Cardiac fibroblast (primary cell): ENCODE measurements around the gene GMCL2.
A peak's percentile ranks its signal among the peaks of the same experiment; 100 is the strongest.

Experiments used
- DNase-seq, 2 donors: peaks; one replicate each; pipeline versions ENCODE4 v3.0.0 to v3.0.0-alpha.2; 2010; ENCODE audit warnings: low read depth in 2 of 2
- H3K4me3 ChIP-seq, 2 donors: replicated peaks in 1 of 2; 1 replicate in 1 of 2; 2 replicates in 1 of 2; pipeline ENCODE4 v1.5.1; 2011; ENCODE audit warnings: low read depth in 2 of 2, low read length in 2 of 2, mild to moderate bottlenecking in 2 of 2, moderate library complexity in 1 of 2
- TF ChIP-seq, protein P1 (sequence below): IDR thresholded peaks from one replicate; pipeline ENCODE4 v1.5.1; 2011; ENCODE audit warnings: low read depth, mild to moderate bottlenecking, low read length, inconsistent platforms

The GMCL2 gene

DNA sequence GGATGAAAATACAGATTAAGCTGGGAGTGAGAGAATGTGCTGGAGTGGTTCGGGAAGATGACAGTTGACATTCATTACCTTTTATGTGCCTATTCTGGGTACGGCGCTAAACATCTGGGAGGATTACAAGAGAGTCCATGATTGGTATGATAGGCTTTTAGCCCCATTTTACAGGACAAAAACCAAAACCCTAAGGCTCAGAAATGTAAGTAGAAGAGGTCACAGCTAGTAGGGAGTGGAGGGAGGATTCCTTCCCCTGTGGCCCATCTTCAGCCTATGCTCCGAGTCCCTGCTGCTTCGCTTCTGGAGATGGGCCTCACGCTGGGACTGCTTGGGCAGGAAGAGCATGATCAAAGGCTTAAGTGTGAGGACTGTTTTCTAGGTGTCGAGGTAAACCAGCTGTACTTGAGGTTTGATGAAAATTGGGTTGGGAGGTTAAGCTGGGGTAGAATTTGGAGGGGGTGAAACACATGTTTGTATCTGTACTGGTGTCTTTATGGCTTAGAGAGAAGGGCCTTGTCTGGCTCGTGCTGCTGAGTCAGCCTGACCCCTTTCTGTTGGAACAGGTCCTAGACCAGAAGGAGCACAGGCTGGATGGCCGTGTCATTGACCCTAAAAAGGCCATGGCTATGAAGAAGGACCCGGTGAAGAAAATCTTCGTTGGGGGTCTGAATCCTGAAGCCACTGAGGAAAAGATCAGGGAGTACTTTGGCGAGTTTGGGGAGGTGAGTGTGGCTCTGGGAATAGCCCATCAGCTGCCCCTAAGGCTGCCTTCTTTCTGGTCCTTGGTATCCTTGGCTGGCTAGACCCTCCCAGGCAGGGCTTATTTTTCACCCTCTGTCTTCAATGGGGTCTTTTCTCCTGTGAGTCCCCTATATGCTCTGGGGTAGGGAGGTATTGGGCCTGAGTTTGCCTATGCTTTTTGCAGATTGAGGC lies 19.3 kb upstream of the GMCL2 start:
- DNase-seq, result peak; percentile 28 to 36
- TF ChIP-seq, protein P1, sequence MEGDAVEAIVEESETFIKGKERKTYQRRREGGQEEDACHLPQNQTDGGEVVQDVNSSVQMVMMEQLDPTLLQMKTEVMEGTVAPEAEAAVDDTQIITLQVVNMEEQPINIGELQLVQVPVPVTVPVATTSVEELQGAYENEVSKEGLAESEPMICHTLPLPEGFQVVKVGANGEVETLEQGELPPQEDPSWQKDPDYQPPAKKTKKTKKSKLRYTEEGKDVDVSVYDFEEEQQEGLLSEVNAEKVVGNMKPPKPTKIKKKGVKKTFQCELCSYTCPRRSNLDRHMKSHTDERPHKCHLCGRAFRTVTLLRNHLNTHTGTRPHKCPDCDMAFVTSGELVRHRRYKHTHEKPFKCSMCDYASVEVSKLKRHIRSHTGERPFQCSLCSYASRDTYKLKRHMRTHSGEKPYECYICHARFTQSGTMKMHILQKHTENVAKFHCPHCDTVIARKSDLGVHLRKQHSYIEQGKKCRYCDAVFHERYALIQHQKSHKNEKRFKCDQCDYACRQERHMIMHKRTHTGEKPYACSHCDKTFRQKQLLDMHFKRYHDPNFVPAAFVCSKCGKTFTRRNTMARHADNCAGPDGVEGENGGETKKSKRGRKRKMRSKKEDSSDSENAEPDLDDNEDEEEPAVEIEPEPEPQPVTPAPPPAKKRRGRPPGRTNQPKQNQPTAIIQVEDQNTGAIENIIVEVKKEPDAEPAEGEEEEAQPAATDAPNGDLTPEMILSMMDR, result no peak
- H3K4me3 ChIP-seq, result peak overlapping the region; percentile 72 to 73

DNA sequence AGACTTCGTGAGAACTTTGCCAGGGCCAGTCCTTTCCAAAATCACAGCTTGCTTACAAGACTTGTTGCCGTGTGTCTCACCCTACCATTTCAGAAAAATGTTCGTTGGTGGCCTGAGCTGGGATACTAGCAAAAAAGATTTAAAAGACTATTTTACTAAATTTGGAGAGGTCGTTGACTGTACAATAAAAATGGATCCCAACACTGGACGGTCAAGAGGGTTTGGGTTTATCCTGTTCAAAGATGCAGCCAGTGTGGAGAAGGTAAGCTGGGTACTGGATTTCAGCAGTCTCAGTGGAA lies 18.5 kb upstream of the GMCL2 start:
- peak overlapping the region; percentile 72 to 73 for H3K4me3 ChIP-seq
- TF ChIP-seq, protein P1, result no peak

DNA sequence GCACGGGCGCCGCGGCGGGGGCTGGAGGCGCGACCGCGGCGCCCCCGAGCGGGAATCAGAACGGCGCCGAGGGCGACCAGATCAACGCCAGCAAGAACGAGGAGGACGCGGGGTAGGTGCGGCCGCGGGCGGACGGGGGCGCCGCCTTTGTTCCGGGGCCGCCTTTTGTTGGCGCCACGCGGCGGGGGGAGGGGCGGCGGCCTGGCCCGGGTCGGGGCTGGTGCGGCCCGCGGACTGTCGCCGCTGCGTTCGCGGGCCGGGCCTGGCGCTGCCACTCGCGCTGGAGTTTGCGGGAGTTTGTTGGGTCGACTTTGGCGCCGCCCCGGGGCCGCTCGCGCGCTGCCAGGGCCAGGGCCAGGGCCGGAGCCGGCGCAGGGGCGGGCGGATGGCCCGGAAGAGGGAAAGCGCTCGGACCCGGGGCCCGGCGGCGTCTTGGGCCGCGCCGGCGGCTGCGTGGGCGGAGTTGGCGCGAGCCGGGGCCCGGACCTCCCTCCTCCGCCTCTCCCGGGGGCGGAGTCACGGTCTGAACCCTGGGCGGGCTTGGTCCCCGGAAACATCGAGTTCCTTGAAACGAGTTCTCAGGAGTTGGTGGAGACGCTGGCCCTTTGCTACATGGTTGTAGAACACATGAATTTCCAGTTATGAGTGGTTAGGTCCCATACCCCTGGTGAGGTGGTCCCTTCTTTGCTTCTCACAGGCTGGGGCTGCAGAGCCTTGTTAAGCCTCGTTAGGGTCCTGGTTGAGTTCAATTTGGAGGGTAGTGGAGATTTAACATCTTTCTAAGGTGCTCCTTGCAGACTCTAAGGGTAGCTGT lies 18.0 kb upstream of the GMCL2 start:
- H3K4me3 ChIP-seq, result peak overlapping the region; percentile 72 to 73
- DNase-seq, result peak; percentile 76 to 82
- TF ChIP-seq, protein P1, result no peak

More for the DNA sequence above, 18.5 kb upstream of the GMCL2 start:
- DNase-seq, result no peak

DNA sequence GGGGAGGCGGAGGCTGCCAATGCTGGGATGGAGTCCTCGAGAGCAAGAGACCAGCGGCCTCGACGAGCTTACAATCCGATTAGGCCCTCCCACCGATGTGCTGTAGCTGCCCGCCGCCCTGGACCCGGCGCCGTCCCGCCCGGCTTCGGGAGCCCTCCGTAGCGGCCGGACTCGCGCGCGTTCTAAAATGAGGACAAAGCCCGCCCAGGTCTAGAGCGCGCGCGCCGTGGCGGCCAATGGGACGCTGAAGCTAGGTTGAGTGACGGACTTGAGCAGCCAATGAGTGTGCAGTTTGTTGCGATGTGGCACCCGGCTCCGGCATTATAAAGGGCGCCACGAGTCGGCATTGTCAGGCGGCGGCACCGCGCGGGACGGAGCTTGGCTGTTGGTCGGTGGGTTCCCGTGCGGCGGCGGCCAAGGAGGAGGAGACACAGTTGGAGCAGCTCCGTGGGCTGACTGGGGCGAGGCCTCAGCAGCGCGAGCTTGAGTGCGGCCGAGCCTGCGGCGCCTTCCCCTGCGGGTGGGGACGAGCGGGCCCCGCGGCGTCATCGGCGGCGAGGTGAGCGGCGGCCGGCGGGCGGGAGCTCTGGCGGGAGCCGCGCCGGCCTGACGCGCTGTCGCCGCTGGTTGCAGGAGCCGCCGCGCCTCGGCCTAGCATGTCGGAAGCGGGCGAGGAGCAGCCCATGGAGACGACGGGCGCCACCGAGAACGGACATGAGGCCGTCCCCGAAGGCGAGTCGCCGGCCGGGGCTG lies 17.2 kb upstream of the GMCL2 start, which contains the start of gene HNRNPAB:
Gene HNRNPAB, plus strand, starts transcription at position 352 of the 753 bp plus-strand sequence. Its CDS starts 305 bp downstream, at position 657.
- peak; percentile 98 for DNase-seq
- TF ChIP-seq, protein P1, result no peak
- H3K4me3 ChIP-seq, result peak within 1 kb of the TSS; percentile 72 to 73

DNA sequence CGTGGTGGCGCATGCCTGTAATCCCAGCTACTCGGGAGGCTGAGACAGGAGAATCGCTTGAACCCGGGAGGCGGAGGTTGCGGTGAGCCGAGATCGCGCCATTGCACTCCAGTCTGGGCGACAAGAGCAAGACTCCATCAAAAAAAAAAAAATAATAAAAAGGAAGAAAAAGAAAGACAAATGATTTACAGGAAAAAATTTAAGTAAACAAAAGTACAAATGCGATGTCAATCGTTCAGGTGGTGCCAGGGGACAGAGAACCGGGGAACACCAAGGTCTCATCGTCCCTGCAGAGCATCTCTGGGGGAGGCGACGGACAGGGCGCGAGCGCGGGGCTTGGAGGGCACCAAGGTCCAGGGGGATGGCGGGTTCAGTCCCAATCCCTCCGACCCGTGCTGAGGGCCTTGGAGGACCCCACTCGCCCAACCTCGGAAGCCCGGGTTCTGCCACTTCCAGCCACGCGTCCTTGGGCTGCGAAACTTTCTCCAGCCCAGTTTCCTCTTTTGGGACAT lies 16.6 kb upstream of the GMCL2 start:
- TF ChIP-seq, protein P1, result no peak

DNA sequence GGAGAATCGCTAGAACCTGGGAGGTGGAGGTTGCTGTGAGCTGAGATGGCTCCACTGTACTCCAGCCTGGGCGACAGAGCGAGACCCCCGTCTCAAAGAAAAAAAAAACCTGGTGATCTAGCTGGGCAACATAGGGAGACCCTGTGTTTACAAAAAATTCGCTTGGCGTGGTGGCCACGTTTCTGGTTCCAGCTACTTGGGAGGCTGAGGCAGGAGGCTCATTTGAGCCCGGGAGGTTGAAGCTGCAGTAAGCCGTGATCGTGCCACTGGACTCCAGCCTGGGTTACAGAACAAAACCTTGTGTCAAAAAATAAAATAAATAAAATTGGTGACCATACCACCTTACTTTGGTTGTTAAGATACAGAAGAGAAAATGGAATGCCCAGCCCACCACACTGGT lies 15.4 kb upstream of the GMCL2 start:
- no peak overlapping the region for H3K4me3 ChIP-seq
- no peak for DNase-seq
- TF ChIP-seq, protein P1, result no peak

More for the DNA sequence above, 16.6 kb upstream of the GMCL2 start:
- H3K4me3 ChIP-seq, result peak overlapping the region; percentile 72 to 73
- DNase-seq, result no peak
